Measurements from ENCODE around the gene ABHD18. TPM values are rescaled to one million over a fixed set of nuclear protein-coding genes. Genes with fewer than 3 reads are reported as not detected.
A peak's percentile ranks its signal among the peaks of the same experiment; 100 is the strongest.
"Not testable (repeated sequence)": the region's sequence is repeated elsewhere in the genome, so short reads cannot be mapped to it uniquely, and the experiment has no call there.

The ABHD18 gene
- total RNA-seq, 1 donor from 2014 or later: 10.9 TPM

- no peak for DNase-seq
These were observed 27.9 kb downstream of the ABHD18 start for GRCh38 chr4:127993151-127993550.

GRCh38 chr4:127995776-127996175 lies 30.6 kb downstream of the ABHD18 start:
- no peak for DNase-seq

- not testable (repeated sequence) for DNase-seq
These were observed 31.3 kb downstream of the ABHD18 start for GRCh38 chr4:127996521-127996920.

GRCh38 chr4:127997534-127998388 lies 32.6 kb downstream of the ABHD18 start:
- DNase-seq: no peak

- DNase-seq: no peak
These were observed 41.4 kb downstream of the ABHD18 start for GRCh38 chr4:128006592-128006991.

- DNase-seq: no peak
These were observed 44.2 kb downstream of the ABHD18 start for GRCh38 chr4:128009428-128009827.

- no peak for DNase-seq
These were observed 60.1 kb downstream of the ABHD18 start for GRCh38 chr4:128025319-128025718.

GRCh38 chr4:128029907-128030306 lies 64.7 kb downstream of the ABHD18 start:
- no peak for DNase-seq

GRCh38 chr4:128031756-128032384 lies 66.7 kb downstream of the ABHD18 start:
- DNase-seq: no peak

- DNase-seq: no peak
These were observed 74.4 kb downstream of the ABHD18 start for GRCh38 chr4:128039568-128039967.

- not testable (repeated sequence) for DNase-seq
These were observed 81.8 kb downstream of the ABHD18 start for GRCh38 chr4:128047019-128047418.

GRCh38 chr4:128047514-128047913 lies 82.3 kb downstream of the ABHD18 start:
- DNase-seq: not testable (repeated sequence)

GRCh38 chr4:128051229-128051628 lies 86.0 kb downstream of the ABHD18 start:
- not testable (repeated sequence) for DNase-seq

GRCh38 chr4:128054907-128055306 lies 89.7 kb downstream of the ABHD18 start:
- DNase-seq: not testable (repeated sequence)

GRCh38 chr4:128055441-128056206 lies 90.4 kb downstream of the ABHD18 start:
- DNase-seq: not testable (repeated sequence)

GRCh38 chr4:128056396-128056795 lies 91.2 kb downstream of the ABHD18 start:
- no peak for DNase-seq

- no peak for DNase-seq
These were observed 95.0 kb downstream of the ABHD18 start for GRCh38 chr4:128060121-128060698.

GRCh38 chr4:128060699-128061565 lies 95.7 kb downstream of the ABHD18 start, which contains the start of gene LARP1B:
TSS of gene LARP1B (plus strand) at chr4:128061312. CDS start at chr4:128074952, 13,640 bp downstream.
- peak; percentile 92 for DNase-seq

GRCh38 chr4:128061566-128062536 lies 96.6 kb downstream of the ABHD18 start:
- DNase-seq: no peak

- not testable (repeated sequence) for DNase-seq
These were observed 101.2 kb downstream of the ABHD18 start for GRCh38 chr4:128066453-128066820.
